ENCODE measurements around the gene UTS2B.

Gene UTS2B

GRCh38 chr3:191338177-191338488 lies 7.8 kb upstream of the UTS2B start:
- DNase-seq: no peak
- H2AFZ ChIP-seq (ENCODE audit: low read depth, low read length): no peak overlapping the region
- H4K8ac ChIP-seq (ENCODE audit: low read length): no peak overlapping the region
- H2AK5ac ChIP-seq (ENCODE audit: low read length, severe bottlenecking): no peak overlapping the region
- WGBS: 90% methylated on average over 4 of the region's 4 CpGs
- H3K27ac ChIP-seq (ENCODE audit: low read length, poor library complexity, severe bottlenecking): peak overlapping the region; percentile 76
- H3K4me3 ChIP-seq (ENCODE audit: insufficient read depth in 1 of 2, low read depth in 1 of 2, low read length in 2 of 2): peak overlapping the region in 1 of 2 experiments; percentile 37
- H3K23ac ChIP-seq (ENCODE audit: low read length in 2 of 2): no peak overlapping the region
- no peaks in the 10 kb centered on the region for H3K79me1 ChIP-seq (replicated peaks; ENCODE audit: low read length, poor library complexity, severe bottlenecking)
- no peak overlapping the region for H3K4me2 ChIP-seq (ENCODE audit: low read length, poor library complexity, severe bottlenecking)
- H3K36me3 ChIP-seq (ENCODE audit: control insufficient read depth in 1 of 2, insufficient read depth in 2 of 2, low read depth in 1 of 2, low read length in 2 of 2): no peaks in the 10 kb centered on the region
- H3K4me1 ChIP-seq (ENCODE audit: control insufficient read depth, insufficient read depth, low read depth, low read length): peaks cover 5% of the 10 kb centered on the region
- H3K9me3 ChIP-seq (ENCODE audit: control insufficient read depth, low read length): no peaks in the 10 kb centered on the region
- H2BK15ac ChIP-seq (ENCODE audit: low read depth, poor library complexity, severe bottlenecking): no peak overlapping the region
- H3K18ac ChIP-seq (ENCODE audit: low read depth in 1 of 2, low read length in 2 of 2): no peak overlapping the region
- H3K27me3 ChIP-seq (ENCODE audit: control insufficient read depth in 1 of 2, insufficient read depth in 1 of 2, low read length in 2 of 2): no peaks in the 10 kb centered on the region
- no peak overlapping the region for H2BK120ac ChIP-seq (ENCODE audit: low read depth, low read length)
- H3K14ac ChIP-seq (ENCODE audit: low read length in 2 of 2): no peak overlapping the region
- peak overlapping the region; percentile 72 for H3K9ac ChIP-seq (ENCODE audit: low read length)
- no peak overlapping the region for H4K91ac ChIP-seq (ENCODE audit: low read length)
- H2BK5ac ChIP-seq (ENCODE audit: low read depth, low read length, poor library complexity, severe bottlenecking): no peak overlapping the region
- H2BK12ac ChIP-seq (ENCODE audit: low read length in 2 of 2): no peak overlapping the region
- H3K4ac ChIP-seq (ENCODE audit: low read depth in 1 of 2, low read length in 2 of 2): no peak overlapping the region

GRCh38 chr3:191336833-191337232 lies 6.5 kb upstream of the UTS2B start:
- no peak for DNase-seq
- no peaks in the 10 kb centered on the region for H3K79me1 ChIP-seq (replicated peaks; ENCODE audit: low read length, poor library complexity, severe bottlenecking)
- H3K36me3 ChIP-seq (ENCODE audit: control insufficient read depth in 1 of 2, insufficient read depth in 2 of 2, low read depth in 1 of 2, low read length in 2 of 2): no peaks in the 10 kb centered on the region
- no peak overlapping the region for H2BK15ac ChIP-seq (ENCODE audit: low read depth, poor library complexity, severe bottlenecking)
- no peak overlapping the region for H3K18ac ChIP-seq (ENCODE audit: low read depth in 1 of 2, low read length in 2 of 2)
- H3K27me3 ChIP-seq (ENCODE audit: control insufficient read depth in 1 of 2, insufficient read depth in 1 of 2, low read length in 2 of 2): no peaks in the 10 kb centered on the region
- H2BK120ac ChIP-seq (ENCODE audit: low read depth, low read length): no peak overlapping the region
- no peak overlapping the region for H4K91ac ChIP-seq (ENCODE audit: low read length)
- H2AK5ac ChIP-seq (ENCODE audit: low read length, severe bottlenecking): no peak overlapping the region
- no peak overlapping the region for H3K4ac ChIP-seq (ENCODE audit: low read depth in 1 of 2, low read length in 2 of 2)
- H3K14ac ChIP-seq (ENCODE audit: low read length in 2 of 2): no peak overlapping the region
- no peak overlapping the region for H3K23ac ChIP-seq (ENCODE audit: low read length in 2 of 2)
- no peaks in the 10 kb centered on the region for H3K9me3 ChIP-seq (ENCODE audit: control insufficient read depth, low read length)
- no peak overlapping the region for H4K8ac ChIP-seq (ENCODE audit: low read length)
- H3K9ac ChIP-seq (ENCODE audit: low read length): peak overlapping the region; percentile 72
- H3K4me1 ChIP-seq (ENCODE audit: control insufficient read depth, insufficient read depth, low read depth, low read length): peaks cover 3% of the 10 kb centered on the region
- H2BK5ac ChIP-seq (ENCODE audit: low read depth, low read length, poor library complexity, severe bottlenecking): no peak overlapping the region
- WGBS: 94% methylated on average over 2 of the region's 2 CpGs
- no peak overlapping the region for H3K4me3 ChIP-seq (ENCODE audit: insufficient read depth in 1 of 2, low read depth in 1 of 2, low read length in 2 of 2)
- H2AFZ ChIP-seq (ENCODE audit: low read depth, low read length): no peak overlapping the region
- no peak overlapping the region for H2BK12ac ChIP-seq (ENCODE audit: low read length in 2 of 2)
- H3K27ac ChIP-seq (ENCODE audit: low read length, poor library complexity, severe bottlenecking): peak overlapping the region; percentile 51
- H3K4me2 ChIP-seq (ENCODE audit: low read length, poor library complexity, severe bottlenecking): no peak overlapping the region

- Histone ChIP-seq H3K23ac (ENCODE audit: low read length in 2 of 2) (no peak overlapping the region), H2AK5ac (ENCODE audit: low read length, severe bottlenecking) (no peak overlapping the region), H3K36me3 (ENCODE audit: control insufficient read depth in 1 of 2, insufficient read depth in 2 of 2, low read depth in 1 of 2, low read length in 2 of 2) (no peaks in the 10 kb centered on the region), H3K79me1 (replicated peaks; ENCODE audit: low read length, poor library complexity, severe bottlenecking) (no peaks in the 10 kb centered on the region), H4K91ac (ENCODE audit: low read length) (no peak overlapping the region), H3K4ac (ENCODE audit: low read depth in 1 of 2, low read length in 2 of 2) (no peak overlapping the region), H3K4me2 (ENCODE audit: low read length, poor library complexity, severe bottlenecking) (no peak overlapping the region), H2AFZ (ENCODE audit: low read depth, low read length) (no peak overlapping the region), H3K4me1 (ENCODE audit: control insufficient read depth, insufficient read depth, low read depth, low read length) (no peaks in the 10 kb centered on the region), H3K9me3 (ENCODE audit: control insufficient read depth, low read length) (no peaks in the 10 kb centered on the region), H3K27me3 (ENCODE audit: control insufficient read depth in 1 of 2, insufficient read depth in 1 of 2, low read length in 2 of 2) (no peaks in the 10 kb centered on the region), H3K14ac (ENCODE audit: low read length in 2 of 2) (no peak overlapping the region), H2BK5ac (ENCODE audit: low read depth, low read length, poor library complexity, severe bottlenecking) (no peak overlapping the region), H3K27ac (ENCODE audit: low read length, poor library complexity, severe bottlenecking) (no peak overlapping the region), H3K9ac (ENCODE audit: low read length) (no peak overlapping the region), H2BK120ac (ENCODE audit: low read depth, low read length) (no peak overlapping the region), H2BK15ac (ENCODE audit: low read depth, poor library complexity, severe bottlenecking) (no peak overlapping the region), H3K4me3 (ENCODE audit: insufficient read depth in 1 of 2, low read depth in 1 of 2, low read length in 2 of 2) (no peak overlapping the region), H4K8ac (ENCODE audit: low read length) (no peak overlapping the region), H3K18ac (ENCODE audit: low read depth in 1 of 2, low read length in 2 of 2) (no peak overlapping the region), H2BK12ac (ENCODE audit: low read length in 2 of 2) (no peak overlapping the region)
- no CpG with 5 or more reads among the region's 4 CpGs for WGBS
- peak; percentile 2 for DNase-seq
Measured at GRCh38 chr3:191334346-191334893, 4.1 kb upstream of the UTS2B start.

- Histone ChIP-seq H3K18ac (ENCODE audit: low read depth in 1 of 2, low read length in 2 of 2) (no peak overlapping the region), H2BK120ac (ENCODE audit: low read depth, low read length) (no peak overlapping the region), H3K4ac (ENCODE audit: low read depth in 1 of 2, low read length in 2 of 2) (no peak overlapping the region), H2AK5ac (ENCODE audit: low read length, severe bottlenecking) (no peak overlapping the region), H3K14ac (ENCODE audit: low read length in 2 of 2) (no peak overlapping the region), H3K27ac (ENCODE audit: low read length, poor library complexity, severe bottlenecking) (no peak overlapping the region), H2BK12ac (ENCODE audit: low read length in 2 of 2) (no peak overlapping the region), H3K4me1 (ENCODE audit: control insufficient read depth, insufficient read depth, low read depth, low read length) (no peaks in the 10 kb centered on the region), H2AFZ (ENCODE audit: low read depth, low read length) (no peak overlapping the region), H3K9ac (ENCODE audit: low read length) (peak overlapping the region; percentile 96), H3K27me3 (ENCODE audit: control insufficient read depth in 1 of 2, insufficient read depth in 1 of 2, low read length in 2 of 2) (no peaks in the 10 kb centered on the region), H4K91ac (ENCODE audit: low read length) (no peak overlapping the region), H3K4me2 (ENCODE audit: low read length, poor library complexity, severe bottlenecking) (no peak overlapping the region), H3K23ac (ENCODE audit: low read length in 2 of 2) (no peak overlapping the region), H4K8ac (ENCODE audit: low read length) (no peak overlapping the region), H3K9me3 (ENCODE audit: control insufficient read depth, low read length) (no peaks in the 10 kb centered on the region), H3K79me1 (replicated peaks; ENCODE audit: low read length, poor library complexity, severe bottlenecking) (no peaks in the 10 kb centered on the region), H2BK15ac (ENCODE audit: low read depth, poor library complexity, severe bottlenecking) (no peak overlapping the region), H3K36me3 (ENCODE audit: control insufficient read depth in 1 of 2, insufficient read depth in 2 of 2, low read depth in 1 of 2, low read length in 2 of 2) (no peaks in the 10 kb centered on the region), H3K4me3 (ENCODE audit: insufficient read depth in 1 of 2, low read depth in 1 of 2, low read length in 2 of 2) (peak overlapping the region in 1 of 2 experiments; percentile 90), H2BK5ac (ENCODE audit: low read depth, low read length, poor library complexity, severe bottlenecking) (no peak overlapping the region)
- 88% methylated on average over 1 of the region's 3 CpGs for WGBS
- DNase-seq: peak; percentile 0
Measured at GRCh38 chr3:191333298-191333880, 3.1 kb upstream of the UTS2B start.

Measured in mesenchymal stem cell (in vitro differentiated cells and primary cell).